GM19324 (cell line): ENCODE results near the gene FAM131B.

Source experiments
- ATAC-seq: cut with Tn5 transposase; IDR thresholded peaks from one replicate; pipeline ENCODE4 v1.9.1; 2021; ENCODE audit warnings: mild to moderate bottlenecking, moderate library complexity; ENCODE audit not compliant: unreplicated experiment, low FRiP score

The FAM131B gene

GRCh38 chr7:143360788-143361551, 1.5 kb downstream of the FAM131B start:
- no peak for ATAC-seq

GRCh38 chr7:143359771-143360353, 2.7 kb downstream of the FAM131B start:
- no peak for ATAC-seq

DNA sequence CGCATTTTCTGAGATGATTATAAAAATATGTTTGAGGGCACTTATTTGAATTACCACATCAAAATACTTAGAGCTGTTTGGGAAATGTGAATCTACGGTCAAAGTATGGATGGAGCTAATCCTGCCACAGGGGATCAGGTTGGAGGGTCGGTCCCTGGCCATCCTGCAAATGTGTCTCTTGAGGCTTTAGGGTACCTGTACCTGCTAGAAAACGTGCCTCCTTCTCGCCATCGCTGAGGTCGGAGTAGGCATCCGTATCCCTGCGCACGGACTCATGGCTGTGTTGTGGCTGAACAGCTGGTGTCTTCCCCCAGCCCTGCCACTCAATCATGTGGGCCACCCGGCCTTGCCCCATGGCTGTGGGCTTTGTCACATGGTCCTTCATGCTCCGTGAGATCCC, 3.9 kb downstream of the FAM131B start:
- ATAC-seq = no peak

- ATAC-seq = no peak
Measured at GRCh38 chr7:143356414-143357050, 6.0 kb downstream of the FAM131B start.

DNA sequence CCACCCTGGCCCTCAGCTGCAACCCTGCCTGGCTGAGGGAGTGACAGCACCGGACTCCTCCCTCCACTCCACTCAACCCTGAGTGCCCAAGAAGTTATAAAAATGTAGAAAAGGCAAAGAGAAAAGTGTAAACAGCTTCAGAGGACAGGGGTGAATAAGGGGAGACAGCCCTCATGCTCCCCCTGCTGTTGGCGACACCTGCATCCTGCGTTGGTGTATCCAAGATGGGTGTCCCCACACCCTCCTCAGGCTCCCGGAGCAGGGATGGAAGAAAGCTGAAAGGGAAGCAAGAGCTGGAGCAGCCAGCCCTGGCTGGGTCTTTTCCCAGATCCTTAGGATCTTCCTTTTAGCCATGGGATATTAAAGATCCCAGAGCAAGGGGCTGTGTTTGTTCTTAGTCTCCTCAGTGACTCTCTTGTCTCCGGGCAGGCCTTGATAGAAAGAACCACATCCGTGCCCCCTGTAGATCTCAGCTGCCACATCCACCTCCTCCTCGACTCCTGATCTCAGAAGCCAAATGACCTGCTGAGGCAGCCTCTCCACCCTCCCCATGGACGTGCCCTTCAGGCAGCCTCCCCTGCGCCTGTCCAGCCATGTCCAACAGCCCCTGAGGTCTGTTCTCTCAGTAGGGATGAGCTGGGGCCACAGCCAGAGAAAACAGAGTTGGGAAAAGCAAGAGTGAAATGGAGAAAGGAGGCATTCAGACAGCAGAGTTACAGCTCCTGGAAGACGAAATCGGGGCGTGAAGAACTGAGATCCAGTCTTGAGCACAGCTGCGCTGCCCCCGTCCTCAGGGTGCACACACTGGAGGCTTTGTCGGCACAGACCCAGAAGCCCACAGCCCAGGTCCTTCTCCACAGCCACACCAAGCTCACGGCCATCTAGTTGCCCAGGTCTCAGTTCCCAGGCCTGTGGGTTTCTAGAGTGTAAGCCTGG, 6.8 kb downstream of the FAM131B start:
- no peak for ATAC-seq

DNA sequence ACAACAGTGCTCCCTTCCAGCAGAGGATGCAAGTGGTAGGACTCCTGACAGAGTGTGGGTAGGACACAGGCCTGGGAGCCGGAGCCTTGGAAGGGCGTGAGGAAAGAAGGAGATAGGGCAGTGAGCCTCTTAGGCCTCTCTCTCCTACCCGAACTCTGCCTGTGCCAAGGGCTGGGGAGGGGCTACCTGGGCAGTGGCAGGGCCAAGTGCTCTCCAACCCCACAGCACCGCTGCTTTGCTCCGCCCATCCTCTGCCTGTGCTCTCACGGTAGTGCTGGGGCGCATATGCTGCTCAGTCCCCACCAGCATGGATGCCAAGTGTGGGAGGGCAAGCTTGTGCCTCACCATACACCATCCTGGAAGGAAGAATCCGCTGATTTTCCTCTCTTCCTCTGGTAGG, 7.5 kb downstream of the FAM131B start:
- ATAC-seq = no peak

DNA sequence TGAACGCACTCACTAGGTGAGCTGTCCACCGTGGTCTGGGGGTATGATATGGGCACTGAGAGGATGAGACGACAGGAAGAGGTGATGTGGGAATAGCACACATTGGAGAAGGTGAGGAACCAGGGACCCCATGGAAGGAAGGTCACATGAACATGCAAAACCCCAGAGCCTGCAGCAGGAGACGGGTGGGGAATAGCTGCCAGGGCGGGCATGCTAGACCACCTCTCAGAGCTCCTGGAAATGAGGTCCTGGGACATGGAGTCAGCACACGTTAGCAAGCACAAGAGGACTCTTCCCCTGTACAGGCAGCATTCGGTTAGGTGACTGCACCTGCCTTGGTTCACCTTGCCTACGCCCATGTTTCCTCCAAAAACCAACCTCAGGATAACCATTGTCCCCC, 8.1 kb downstream of the FAM131B start:
- ATAC-seq = no peak

DNA sequence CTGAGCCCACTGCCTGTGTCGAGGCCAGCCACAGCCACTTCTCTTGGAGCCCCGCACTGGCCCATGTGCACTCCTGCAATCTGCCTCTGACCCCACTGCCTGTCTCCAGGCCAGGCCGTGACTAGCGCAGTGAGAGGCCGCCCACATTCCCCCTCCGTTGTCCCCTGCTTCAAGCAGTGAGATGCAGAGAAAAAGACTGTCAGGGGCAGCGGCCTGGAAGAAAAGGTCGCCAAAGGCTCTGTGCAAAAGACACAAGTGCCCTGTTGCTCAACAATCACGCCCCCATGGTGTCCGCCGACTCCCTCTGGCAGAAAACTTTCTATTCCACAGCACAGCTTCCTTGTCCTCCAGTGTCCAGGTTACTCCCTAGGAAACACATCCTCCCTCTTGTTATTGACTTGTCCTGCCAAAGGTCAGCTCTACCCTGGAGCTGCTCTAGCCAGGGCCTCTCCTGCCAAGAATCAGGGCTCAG, 9.9 kb downstream of the FAM131B start:
- no peak for ATAC-seq

DNA sequence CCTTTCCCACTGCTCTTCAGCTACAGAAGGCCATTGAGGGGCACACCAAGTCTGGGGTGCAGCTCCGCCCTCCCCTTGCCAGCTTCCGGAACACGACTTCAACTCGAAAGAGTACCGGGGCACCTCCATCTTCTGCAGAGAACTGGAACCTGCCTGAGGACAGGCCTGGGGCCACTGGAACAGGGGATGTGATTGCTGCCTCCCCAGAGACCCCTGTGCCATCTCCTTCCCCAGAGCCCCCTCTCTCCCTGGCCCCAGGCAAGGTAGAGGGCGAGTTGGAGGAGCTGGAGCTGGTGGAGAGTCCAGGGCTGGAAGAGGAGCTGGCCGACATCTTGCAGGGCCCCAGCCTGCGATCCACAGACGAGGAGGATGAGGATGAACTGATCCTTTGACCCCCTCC, 10.9 kb downstream of the FAM131B start:
- no peak for ATAC-seq

DNA sequence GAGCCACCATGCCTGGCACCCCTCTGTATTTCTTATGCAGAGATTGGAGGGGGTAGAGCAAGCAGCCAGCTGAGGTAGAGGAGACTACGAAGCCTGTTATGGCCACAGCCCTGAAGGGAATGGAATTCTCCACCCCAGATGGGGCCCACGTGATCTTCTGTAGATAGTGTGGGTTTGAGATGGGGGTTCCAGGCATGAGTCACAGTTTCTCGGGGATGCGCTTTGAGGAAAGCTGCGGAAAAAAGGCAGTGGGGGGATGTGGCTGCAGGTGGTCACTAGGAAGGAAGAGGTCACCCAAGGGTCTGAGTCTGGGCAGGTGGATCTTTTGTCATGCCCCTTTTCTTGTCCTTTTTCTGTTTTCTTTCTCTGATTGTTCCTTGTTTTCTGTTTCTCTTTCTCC, 11.5 kb downstream of the FAM131B start:
- ATAC-seq = no peak

DNA sequence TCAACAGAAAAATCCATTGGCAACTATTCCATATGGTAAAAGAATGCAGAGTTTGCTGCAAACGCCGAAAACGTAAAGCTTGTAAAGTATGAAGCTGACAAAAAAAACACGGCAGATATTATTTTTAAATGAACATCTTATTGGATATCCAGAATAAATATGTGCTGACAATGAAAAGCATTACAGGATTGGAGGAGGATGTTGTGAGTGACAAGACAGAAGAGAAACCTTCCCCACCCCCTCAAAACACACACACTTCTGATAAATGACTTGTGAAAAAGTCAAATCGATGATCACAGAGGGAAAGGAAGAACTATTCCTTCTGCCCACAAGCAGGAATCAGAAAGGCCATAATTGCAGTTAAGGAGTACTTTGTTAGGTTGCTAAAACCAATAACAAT, 14.6 kb downstream of the FAM131B start:
- ATAC-seq = no peak

DNA sequence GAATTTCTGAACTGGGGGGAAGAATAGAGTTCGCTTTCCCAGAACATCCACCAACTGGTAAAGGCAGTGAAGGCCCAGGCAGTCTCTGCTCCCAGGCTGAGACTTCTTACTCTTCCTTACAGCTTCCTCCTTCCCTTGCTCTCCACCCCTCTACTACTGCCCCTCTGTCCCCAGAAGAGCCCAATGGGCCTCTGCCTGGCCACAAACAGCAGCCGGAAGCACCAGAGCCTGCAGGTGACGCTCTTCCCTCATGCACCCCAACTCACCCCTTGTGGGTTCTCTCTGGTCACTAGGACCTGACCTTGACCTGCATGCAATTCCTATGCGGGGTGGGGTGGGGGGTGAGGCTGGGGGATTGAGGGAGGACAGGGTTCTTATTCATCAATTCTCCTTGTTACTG, 16.5 kb downstream of the FAM131B start:
- no peak for ATAC-seq

DNA sequence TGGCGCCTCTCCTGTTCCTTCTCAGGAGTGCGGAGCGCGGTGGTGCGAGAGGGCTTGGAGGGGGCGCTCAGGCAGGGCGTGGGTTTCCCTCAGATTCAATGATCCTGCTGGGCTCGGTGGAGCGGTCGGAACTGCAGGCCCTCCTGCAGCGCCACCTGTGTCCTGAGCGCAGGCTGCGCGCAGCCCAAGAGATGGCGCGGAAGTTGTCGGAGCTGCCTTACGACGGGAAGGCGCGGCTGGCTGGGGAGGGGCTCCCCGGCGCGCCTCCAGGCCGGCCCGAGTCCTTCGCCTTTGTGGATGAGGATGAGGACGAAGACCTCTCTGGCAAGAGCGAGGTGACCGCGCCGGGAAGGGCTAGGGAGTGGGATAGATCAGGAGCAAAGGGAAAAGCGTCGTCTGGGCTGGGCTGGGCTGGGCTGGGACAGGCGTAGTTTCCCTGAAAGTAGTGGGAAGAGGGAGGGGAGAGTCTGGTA, 17.0 kb downstream of the FAM131B start:
- ATAC-seq = peak; percentile 68

DNA sequence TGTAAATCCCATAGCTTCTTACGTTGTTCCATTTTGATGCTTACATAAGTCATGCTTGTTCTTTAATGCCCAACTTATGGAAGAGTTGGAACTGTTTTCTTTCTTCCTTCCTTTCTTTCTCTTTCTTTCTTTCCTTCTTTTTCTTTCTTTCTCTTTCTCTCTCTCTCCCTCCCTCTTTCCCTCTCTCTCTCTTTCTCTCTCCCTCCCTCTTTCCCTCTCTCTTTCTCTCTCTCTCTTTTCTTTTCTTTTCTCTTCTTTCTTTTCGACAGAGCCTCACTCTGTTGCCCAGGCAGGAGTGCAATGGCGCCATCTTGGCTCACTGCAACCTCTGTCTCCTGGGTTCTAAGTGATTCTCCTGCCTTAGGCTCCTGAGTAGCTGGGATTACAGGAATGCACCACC, 18.9 kb downstream of the FAM131B start:
- ATAC-seq = no peak

GRCh38 chr7:143341842-143342241, 20.7 kb downstream of the FAM131B start:
- no peak for ATAC-seq

GRCh38 chr7:143337216-143337615, 25.3 kb downstream of the FAM131B start:
- no peak for ATAC-seq

GRCh38 chr7:143334244-143334643, 28.3 kb downstream of the FAM131B start:
- ATAC-seq = no peak

DNA sequence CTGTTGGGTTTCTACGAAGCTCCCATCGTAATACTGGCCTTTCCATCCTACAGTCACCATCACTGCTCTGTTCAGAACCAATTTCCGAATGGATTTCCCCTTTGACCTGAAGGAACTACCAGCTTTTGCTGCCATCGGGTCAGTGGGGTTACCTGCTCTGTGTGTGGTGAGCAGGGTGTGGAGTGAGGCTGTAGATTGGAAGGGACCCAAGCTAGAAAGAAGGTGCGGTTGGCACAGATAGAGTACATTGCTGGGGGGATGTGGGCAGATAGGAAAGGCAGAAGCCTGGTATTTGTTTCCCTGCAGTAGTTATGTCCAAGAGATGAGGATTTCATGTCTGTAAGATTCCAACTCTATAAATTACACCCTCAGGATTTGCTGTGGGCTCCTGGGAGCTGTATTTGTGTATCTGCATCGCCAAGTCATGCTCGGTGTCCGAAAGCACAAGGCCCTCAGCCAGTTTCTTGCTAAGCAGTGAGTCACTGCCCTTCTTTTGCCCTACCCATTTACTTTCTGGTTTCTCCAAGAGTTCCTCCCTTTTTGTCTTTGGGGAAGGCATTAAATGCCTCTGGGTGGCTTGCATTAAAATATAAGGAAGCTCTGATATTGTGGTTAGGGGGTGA, 31.2 kb downstream of the FAM131B start:
- ATAC-seq = no peak

DNA sequence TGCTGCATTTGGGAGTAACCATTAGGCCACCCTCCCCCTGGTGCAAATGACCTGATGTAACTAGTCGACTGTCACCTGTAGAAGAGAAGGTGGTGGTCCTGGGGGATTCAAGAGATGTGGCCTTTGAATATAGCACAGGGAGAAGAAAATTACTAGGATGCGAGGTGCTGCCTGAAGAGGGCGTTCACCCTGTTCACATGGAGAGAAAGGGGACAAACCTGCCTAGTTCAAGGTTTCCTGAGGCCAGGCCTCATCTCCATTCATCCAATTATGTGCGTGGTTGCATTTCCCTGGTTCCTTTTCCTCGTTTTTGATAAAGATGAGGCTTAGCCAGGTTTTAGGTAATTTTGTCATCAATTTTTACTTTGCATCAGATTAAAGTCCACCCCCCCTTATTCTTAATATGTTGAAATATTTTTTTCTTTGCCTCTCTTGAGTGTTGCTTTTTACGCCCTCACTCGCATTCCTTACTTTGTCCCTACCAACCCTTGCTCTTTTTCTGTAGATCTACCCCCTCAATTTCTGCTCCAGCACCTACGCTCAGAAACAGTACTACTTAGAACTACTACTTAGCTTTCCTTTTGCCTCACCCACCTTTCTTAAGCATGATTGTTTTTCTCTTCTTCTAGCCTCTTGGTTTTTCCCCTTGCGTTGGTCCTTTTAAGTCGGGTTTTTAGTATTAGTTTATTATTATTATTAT, 32.9 kb downstream of the FAM131B start:
- no peak for ATAC-seq

GRCh38 chr7:143327903-143328302, 34.6 kb downstream of the FAM131B start:
- ATAC-seq = peak; percentile 55
